ENCODE measurements around the gene C10orf95.

- TF ChIP-seq, protein P1, sequence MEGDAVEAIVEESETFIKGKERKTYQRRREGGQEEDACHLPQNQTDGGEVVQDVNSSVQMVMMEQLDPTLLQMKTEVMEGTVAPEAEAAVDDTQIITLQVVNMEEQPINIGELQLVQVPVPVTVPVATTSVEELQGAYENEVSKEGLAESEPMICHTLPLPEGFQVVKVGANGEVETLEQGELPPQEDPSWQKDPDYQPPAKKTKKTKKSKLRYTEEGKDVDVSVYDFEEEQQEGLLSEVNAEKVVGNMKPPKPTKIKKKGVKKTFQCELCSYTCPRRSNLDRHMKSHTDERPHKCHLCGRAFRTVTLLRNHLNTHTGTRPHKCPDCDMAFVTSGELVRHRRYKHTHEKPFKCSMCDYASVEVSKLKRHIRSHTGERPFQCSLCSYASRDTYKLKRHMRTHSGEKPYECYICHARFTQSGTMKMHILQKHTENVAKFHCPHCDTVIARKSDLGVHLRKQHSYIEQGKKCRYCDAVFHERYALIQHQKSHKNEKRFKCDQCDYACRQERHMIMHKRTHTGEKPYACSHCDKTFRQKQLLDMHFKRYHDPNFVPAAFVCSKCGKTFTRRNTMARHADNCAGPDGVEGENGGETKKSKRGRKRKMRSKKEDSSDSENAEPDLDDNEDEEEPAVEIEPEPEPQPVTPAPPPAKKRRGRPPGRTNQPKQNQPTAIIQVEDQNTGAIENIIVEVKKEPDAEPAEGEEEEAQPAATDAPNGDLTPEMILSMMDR (IDR thresholded peaks at IDR 0.05): no peak
- TF ChIP-seq POLR2AphosphoS5 (IDR thresholded peaks at IDR 0.05) (no peak), POLR2A (IDR thresholded peaks at IDR 0.05; ENCODE audit: low read depth) (no peak), EP300 (IDR thresholded peaks at IDR 0.05) (no peak)
Measured at GRCh38 chr10:102493771-102494170, 42.4 kb upstream of the C10orf95 start.

Measured in esophagus muscularis mucosa (tissue), 4 donors.